SK-N-SH (cell line): ENCODE data around the gene PISD. TPM values are rescaled to one million over a fixed set of nuclear protein-coding genes. Genes with fewer than 3 reads are reported as not detected.

ENCODE experiments used
- CTCF ChIA-PET: fragments of 300-600, 350-600 bp; formaldehyde crosslinking; extraction: SDS; loops from one replicate; lab custom pipeline; 2021; lab: Yijun Ruan, JAX
- POLR2A ChIA-PET: fragments of 350-600 bp; sonication (Branson Sonifier 250); formaldehyde crosslinking; extraction: SDS; loops from one replicate; lab custom pipeline; 2020; ENCODE audit warnings: antibody characterized with exemption, inconsistent platforms; lab: Yijun Ruan, JAX
- DNase-seq: peaks from one replicate; pipeline ENCODE4 v3.0.0; 2012
- H2AFZ ChIP-seq: fragments of 200-600 bp; sonication (generic); 2 replicates; pipeline ENCODE4 v1.8.1; 2016; ENCODE audit warnings: antibody characterized with exemption, mild to moderate bottlenecking, low read depth
- H3F3A ChIP-seq: fragments of 200-600 bp; sonication (generic); replicated peaks from 2 replicates; pipeline ENCODE3; 2016; ENCODE audit warnings: antibody characterized with exemption, mild to moderate bottlenecking; ENCODE audit not compliant: insufficient read depth
- H3K27ac ChIP-seq, 2 experiments: fragments of 200-500 bp in 1 of 2; fragments of 200-600 bp in 1 of 2; sonication (Bioruptor generic) in 1 of 2; sonication (generic), shearing (Covaris generic) in 1 of 2; 2 replicates each; pipeline versions ENCODE4 v1.5.1 to v1.6.1; 2014 to 2016; ENCODE audit warnings: low read depth in 2 of 2, inconsistent platforms in 1 of 2, low read length in 1 of 2, mild to moderate bottlenecking in 1 of 2, mixed read lengths in 1 of 2
- H3K27me3 ChIP-seq: fragments of 200-600 bp; sonication (generic), shearing (Covaris generic); 2 replicates; pipeline ENCODE4 v1.6.1; 2016; ENCODE audit warnings: mixed run types; ENCODE audit not compliant: insufficient read depth
- H3K36me3 ChIP-seq, 2 experiments: fragments of 200-500 bp in 1 of 2; fragments of 200-600 bp in 1 of 2; sonication (Bioruptor generic) in 1 of 2; sonication (generic) in 1 of 2; replicated peaks in 1 of 2; 2 replicates each; pipeline versions ENCODE3 to v1.5.1; 2014 to 2016; ENCODE audit warnings: low read length in 1 of 2, mild to moderate bottlenecking in 1 of 2; ENCODE audit not compliant: insufficient read depth in 2 of 2, control insufficient read depth in 1 of 2
- H3K4me1 ChIP-seq, 2 experiments: fragments of 200-500 bp in 1 of 2; fragments of 200-600 bp in 1 of 2; sonication (Bioruptor generic) in 1 of 2; sonication (generic), shearing (Covaris generic) in 1 of 2; 2 replicates each; pipeline versions ENCODE4 v1.5.1 to v1.6.1; 2014 to 2016; ENCODE audit warnings: low read depth in 1 of 2, low read length in 1 of 2, mixed run types in 1 of 2; ENCODE audit not compliant: insufficient read depth in 2 of 2, control insufficient read depth in 1 of 2
- H3K4me2 ChIP-seq: fragments of 200-600 bp; sonication (generic), shearing (Covaris generic); 2 replicates; pipeline ENCODE4 v1.6.1; 2017; ENCODE audit warnings: mixed run types
- H3K4me3 ChIP-seq, 2 experiments: fragments of 200-500 bp in 1 of 2; fragments of 200-600 bp in 1 of 2; sonication (Bioruptor generic) in 1 of 2; sonication (generic), shearing (Covaris generic) in 1 of 2; 2 replicates each; pipeline versions ENCODE4 v1.5.1 to v1.8.1; 2014 to 2016; ENCODE audit warnings: low read depth in 2 of 2, inconsistent platforms in 1 of 2, low read length in 1 of 2, mild to moderate bottlenecking in 1 of 2, mixed read lengths in 1 of 2, moderate library complexity in 1 of 2
- H3K79me2 ChIP-seq: fragments of 200-600 bp; sonication (generic); 2 replicates; pipeline ENCODE4 v1.8.1; 2017; ENCODE audit warnings: mild to moderate bottlenecking; ENCODE audit not compliant: insufficient read depth
- H3K9ac ChIP-seq: fragments of 200-600 bp; sonication (generic); 2 replicates; pipeline ENCODE4 v1.6.1; 2017; ENCODE audit warnings: mixed run types
- H3K9me2 ChIP-seq: fragments of 200-600 bp; sonication (generic); 2 replicates; pipeline ENCODE4 v1.6.1; 2017; ENCODE audit warnings: mixed run types
- H3K9me3 ChIP-seq: fragments of 200-600 bp; sonication (generic); 2 replicates; pipeline ENCODE4 v1.6.1; 2017; ENCODE audit warnings: mixed run types, mild to moderate bottlenecking, moderate library complexity
- H4K20me1 ChIP-seq: fragments of 200-600 bp; sonication (generic); 2 replicates; pipeline ENCODE4 v1.6.1; 2017; ENCODE audit warnings: mild to moderate bottlenecking, mixed run types; ENCODE audit not compliant: insufficient read depth
- EP300 ChIP-seq, 2 experiments: IDR thresholded peaks; 2 replicates each; pipeline versions ENCODE4 v1.4.0 to v1.6.1; 2012; ENCODE audit warnings: borderline replicate concordance in 1 of 2, low read depth in 1 of 2, low read length in 1 of 2
- FOSL2 ChIP-seq: IDR thresholded peaks from 2 replicates; pipeline ENCODE4 v1.4.0; 2012; ENCODE audit warnings: low read depth, mild to moderate bottlenecking, moderate library complexity, borderline replicate concordance
- GABPA ChIP-seq: IDR thresholded peaks from 2 replicates; pipeline ENCODE4 v1.4.0; 2012; ENCODE audit warnings: low read depth, mild to moderate bottlenecking
- REST ChIP-seq: IDR thresholded peaks from 2 replicates; pipeline ENCODE4 v1.6.1; 2012; ENCODE audit warnings: mild to moderate bottlenecking, low read depth, low read length, moderate library complexity
- RFX5 ChIP-seq: IDR thresholded peaks from 2 replicates; pipeline ENCODE4 v1.6.1; 2012; ENCODE audit warnings: mild to moderate bottlenecking, improper control_type of control experiment, low read length
- RXRA ChIP-seq: IDR thresholded peaks from 2 replicates; pipeline ENCODE4 v1.4.0; 2012; ENCODE audit warnings: low read depth, mild to moderate bottlenecking, borderline replicate concordance
- WGBS: methylation state at CpG from one replicate; pipeline ENCODE4 v1.1.6; 2017; ENCODE audit warnings: low lambda C conversion rate; 5-methylcytosine and 5-hydroxymethylcytosine counted together
- polyA plus RNA-seq, 3 experiments: library from polyadenylated mRNA; depleted of rRNA; stranded (reverse); fragments of >200 nt; gene quantifications; 2 replicates each; pipeline ENCODE4 v1.2.3, GENCODE V29; 2012
- TF ChIP-seq, protein P1 (sequence below): IDR thresholded peaks from 2 replicates; pipeline ENCODE4 v1.4.0; 2012; ENCODE audit warnings: low read depth
- TF ChIP-seq, protein P2 (sequence below): fragments of 200-600 bp; sonication (generic); IDR thresholded peaks from 2 replicates; pipeline ENCODE4 v1.6.1; 2017; ENCODE audit warnings: antibody characterized with exemption, mild to moderate bottlenecking, moderate library complexity

Gene PISD
- polyA plus RNA-seq, 1 of the 3 experiments (the other 2 are of a cell fraction): 34.9 TPM

- DNase-seq: no peak
- peaks cover 5% of the 10 kb centered on the region for H3F3A ChIP-seq
- TF ChIP-seq GABPA: no peak
- no peak for TF ChIP-seq RXRA
- TF ChIP-seq, protein P1, sequence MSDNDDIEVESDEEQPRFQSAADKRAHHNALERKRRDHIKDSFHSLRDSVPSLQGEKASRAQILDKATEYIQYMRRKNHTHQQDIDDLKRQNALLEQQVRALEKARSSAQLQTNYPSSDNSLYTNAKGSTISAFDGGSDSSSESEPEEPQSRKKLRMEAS: no peak
- 89% methylated on average over 5 of the region's 5 CpGs for WGBS
- no peak overlapping the region for H3K4me2 ChIP-seq
- 0 out of 4 replicates have a peak, but pooled peaks cover 0 to 18% of the 10 kb centered on the region in 2 experiments for H3K4me1 ChIP-seq
- ChIA-PET POLR2A (no interaction called here), CTCF (no interaction called here)
- no peaks in the 10 kb centered on the region for H3K27me3 ChIP-seq
- no peaks in the 10 kb centered on the region for H4K20me1 ChIP-seq
- H3K9me2 ChIP-seq: no peaks in the 10 kb centered on the region
- no peak overlapping the region for H2AFZ ChIP-seq
- H3K79me2 ChIP-seq: no peaks in the 10 kb centered on the region
- H3K9me3 ChIP-seq: no peaks in the 10 kb centered on the region
- H3K4me3 ChIP-seq: no peak overlapping the region
- H3K27ac ChIP-seq: peak overlapping the region in 1 of 2 experiments; percentile 49; a peak in 2 of 4 replicates
- H3K9ac ChIP-seq: no peak overlapping the region
- H3K36me3 ChIP-seq: peaks cover 24 to 29% of the 10 kb centered on the region in 2 experiments
Observed at GRCh38 chr22:31584804-31585160, 77.2 kb downstream of the PISD start.

GRCh38 chr22:31583861-31584485 lies 78.0 kb downstream of the PISD start:
- H3K9ac ChIP-seq: no peak overlapping the region
- no peaks in the 10 kb centered on the region for H3K79me2 ChIP-seq
- H3K4me3 ChIP-seq: no peak overlapping the region
- CTCF ChIA-PET: interaction anchor here (0.9 to 1.1 kb wide), 3 partner anchors 28 to 51 kb away, joined by 3 to 4 read pairs (median 3); no protein-coding TSS in a partner anchor
- peaks cover 24 to 25% of the 10 kb centered on the region in 2 experiments for H3K36me3 ChIP-seq
- H3K4me1 ChIP-seq: 0 out of 4 replicates have a peak, but pooled peaks cover 0 to 18% of the 10 kb centered on the region in 2 experiments
- WGBS: 88% methylated on average over 3 of the region's 3 CpGs
- H4K20me1 ChIP-seq: no peaks in the 10 kb centered on the region
- TF ChIP-seq REST: no peak
- TF ChIP-seq FOSL2: peak; percentile 16; the same call in 1 of the 2 replicates
- TF ChIP-seq, all 33 proteins: peak for 1
- H3K27ac ChIP-seq: peak overlapping the region in 1 of 2 experiments; percentile 49; a peak in 2 of 4 replicates
- H3K27me3 ChIP-seq: no peaks in the 10 kb centered on the region
- peaks cover 5% of the 10 kb centered on the region for H3F3A ChIP-seq
- POLR2A ChIA-PET: no interaction called here
- H3K9me3 ChIP-seq: no peaks in the 10 kb centered on the region
- H2AFZ ChIP-seq: no peak overlapping the region
- no peak for DNase-seq
- H3K4me2 ChIP-seq: peak overlapping the region; percentile 38
- H3K9me2 ChIP-seq: no peaks in the 10 kb centered on the region

DNA sequence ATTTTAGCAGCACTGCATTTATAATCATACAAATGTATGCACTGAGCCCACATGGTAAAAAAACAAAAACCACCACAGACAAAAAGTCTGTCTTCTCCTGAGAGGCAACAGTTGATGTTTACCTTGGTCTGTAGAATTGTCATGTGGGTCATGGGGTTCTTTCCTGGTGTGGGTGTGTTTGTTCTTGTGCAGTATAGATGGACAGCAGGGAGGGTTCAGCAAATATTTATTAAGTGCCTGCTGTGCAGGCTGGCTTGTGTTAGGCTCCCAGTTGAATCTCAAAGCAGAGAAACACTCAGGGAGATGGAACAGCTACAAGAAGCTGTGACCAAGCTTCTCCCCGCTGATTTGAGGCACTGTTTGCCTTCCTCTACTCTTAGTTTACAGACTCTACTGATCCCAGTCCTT lies 82.2 kb downstream of the PISD start:
- WGBS: 77% methylated on average over 1 of the region's 1 CpG

More for the DNA sequence above, 82.2 kb downstream of the PISD start:
- no peaks in the 10 kb centered on the region for H3K79me2 ChIP-seq
- no peak overlapping the region for H3K4me3 ChIP-seq
- H3K9me3 ChIP-seq: no peaks in the 10 kb centered on the region
- H3K9me2 ChIP-seq: no peaks in the 10 kb centered on the region
- no peaks in the 10 kb centered on the region for H3F3A ChIP-seq
- 0 out of 4 replicates have a peak, but pooled peaks cover 0 to 12% of the 10 kb centered on the region in 2 experiments for H3K4me1 ChIP-seq
- H3K27ac ChIP-seq: no peak overlapping the region
- no peak overlapping the region for H3K4me2 ChIP-seq
- H3K27me3 ChIP-seq: no peaks in the 10 kb centered on the region
- ChIA-PET CTCF (interaction anchor here (1.2 kb wide), 1 partner anchor 19 kb away, joined by 3 read pairs; no protein-coding TSS in a partner anchor), POLR2A (no interaction called here)
- TF ChIP-seq, protein P2, sequence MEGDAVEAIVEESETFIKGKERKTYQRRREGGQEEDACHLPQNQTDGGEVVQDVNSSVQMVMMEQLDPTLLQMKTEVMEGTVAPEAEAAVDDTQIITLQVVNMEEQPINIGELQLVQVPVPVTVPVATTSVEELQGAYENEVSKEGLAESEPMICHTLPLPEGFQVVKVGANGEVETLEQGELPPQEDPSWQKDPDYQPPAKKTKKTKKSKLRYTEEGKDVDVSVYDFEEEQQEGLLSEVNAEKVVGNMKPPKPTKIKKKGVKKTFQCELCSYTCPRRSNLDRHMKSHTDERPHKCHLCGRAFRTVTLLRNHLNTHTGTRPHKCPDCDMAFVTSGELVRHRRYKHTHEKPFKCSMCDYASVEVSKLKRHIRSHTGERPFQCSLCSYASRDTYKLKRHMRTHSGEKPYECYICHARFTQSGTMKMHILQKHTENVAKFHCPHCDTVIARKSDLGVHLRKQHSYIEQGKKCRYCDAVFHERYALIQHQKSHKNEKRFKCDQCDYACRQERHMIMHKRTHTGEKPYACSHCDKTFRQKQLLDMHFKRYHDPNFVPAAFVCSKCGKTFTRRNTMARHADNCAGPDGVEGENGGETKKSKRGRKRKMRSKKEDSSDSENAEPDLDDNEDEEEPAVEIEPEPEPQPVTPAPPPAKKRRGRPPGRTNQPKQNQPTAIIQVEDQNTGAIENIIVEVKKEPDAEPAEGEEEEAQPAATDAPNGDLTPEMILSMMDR: no peak
- TF ChIP-seq EP300 (IDR thresholded peaks at IDR 0.05; ENCODE audit: borderline replicate concordance in 1 of 2, low read depth in 1 of 2, low read length in 1 of 2): no peak
- TF ChIP-seq RFX5: no peak
- H2AFZ ChIP-seq: no peak overlapping the region
- H4K20me1 ChIP-seq: no peaks in the 10 kb centered on the region
- no peak for DNase-seq
- no peak overlapping the region for H3K9ac ChIP-seq
- H3K36me3 ChIP-seq: peaks cover 6 to 15% of the 10 kb centered on the region in 2 experiments
